Activated naive CD8-positive, alpha-beta T cell (primary cell): ENCODE results near the gene PROKR1.
"Not testable (repeated sequence)": the region's sequence is repeated elsewhere in the genome, so short reads cannot be mapped to it uniquely, and the experiment has no call there.

Source experiments
- H3K27ac Mint-ChIP-seq: one replicate; pipeline ENCODE4 v1.8.0; 2021; ENCODE audit warnings: mixed read lengths
- H3K27me3 Mint-ChIP-seq: one replicate; pipeline ENCODE4 v1.8.0; 2021; ENCODE audit warnings: mixed read lengths
- H3K36me3 Mint-ChIP-seq: one replicate; pipeline ENCODE4 v1.8.0; 2021; ENCODE audit warnings: mixed read lengths
- H3K4me1 Mint-ChIP-seq: one replicate; pipeline ENCODE4 v1.8.0; 2021; ENCODE audit warnings: low read depth, mixed read lengths
- H3K4me3 Mint-ChIP-seq: one replicate; pipeline ENCODE4 v1.8.0; 2021; ENCODE audit warnings: mild to moderate bottlenecking, mixed read lengths
- H3K9me3 Mint-ChIP-seq: one replicate; pipeline ENCODE4 v1.8.0; 2021; ENCODE audit warnings: low read depth, mixed read lengths

PROKR1 gene

GRCh38 chr2:68643011-68643873 is at the start of gene PROKR1:
TSS of gene PROKR1 (plus strand) at chr2:68643579. CDS start at chr2:68645822, 2,243 bp downstream.
- Mint-ChIP-seq H3K4me3 (peak within 1 kb of the TSS; percentile 65), H3K9me3 (no peaks in the 10 kb centered on the region), H3K27ac (no peak within 1 kb of the TSS), H3K36me3 (peaks cover 4% of the 10 kb centered on the region), H3K4me1 (peaks cover 4% of the 10 kb centered on the region), H3K27me3 (peaks cover 44% of the 10 kb centered on the region)

DNA sequence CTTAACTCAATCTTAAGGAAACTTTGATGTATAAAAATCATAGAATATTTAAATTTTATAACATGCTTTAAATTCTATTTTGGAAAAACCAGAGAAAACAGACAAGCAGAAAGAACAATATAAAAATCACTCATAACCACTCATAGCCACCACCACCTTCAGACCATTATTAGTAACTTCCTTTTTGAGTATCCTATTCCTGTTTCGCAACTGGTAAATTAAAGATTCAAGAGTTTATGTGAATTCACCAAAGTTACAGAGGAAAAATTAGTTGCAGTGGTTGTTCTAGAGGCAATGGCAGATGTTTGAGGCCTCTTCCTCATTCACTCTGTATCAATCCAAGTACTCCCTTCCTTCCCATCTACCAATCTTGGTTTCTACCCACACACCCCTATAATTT is 49.3 kb upstream of the PROKR1 start:
- H3K27ac Mint-ChIP-seq: no peak overlapping the region
- H3K9me3 Mint-ChIP-seq: no peaks in the 10 kb centered on the region
- peaks cover 4% of the 10 kb centered on the region for H3K36me3 Mint-ChIP-seq
- H3K4me3 Mint-ChIP-seq: no peak overlapping the region
- H3K27me3 Mint-ChIP-seq: peaks cover 2% of the 10 kb centered on the region
- peaks cover 4% of the 10 kb centered on the region for H3K4me1 Mint-ChIP-seq

DNA sequence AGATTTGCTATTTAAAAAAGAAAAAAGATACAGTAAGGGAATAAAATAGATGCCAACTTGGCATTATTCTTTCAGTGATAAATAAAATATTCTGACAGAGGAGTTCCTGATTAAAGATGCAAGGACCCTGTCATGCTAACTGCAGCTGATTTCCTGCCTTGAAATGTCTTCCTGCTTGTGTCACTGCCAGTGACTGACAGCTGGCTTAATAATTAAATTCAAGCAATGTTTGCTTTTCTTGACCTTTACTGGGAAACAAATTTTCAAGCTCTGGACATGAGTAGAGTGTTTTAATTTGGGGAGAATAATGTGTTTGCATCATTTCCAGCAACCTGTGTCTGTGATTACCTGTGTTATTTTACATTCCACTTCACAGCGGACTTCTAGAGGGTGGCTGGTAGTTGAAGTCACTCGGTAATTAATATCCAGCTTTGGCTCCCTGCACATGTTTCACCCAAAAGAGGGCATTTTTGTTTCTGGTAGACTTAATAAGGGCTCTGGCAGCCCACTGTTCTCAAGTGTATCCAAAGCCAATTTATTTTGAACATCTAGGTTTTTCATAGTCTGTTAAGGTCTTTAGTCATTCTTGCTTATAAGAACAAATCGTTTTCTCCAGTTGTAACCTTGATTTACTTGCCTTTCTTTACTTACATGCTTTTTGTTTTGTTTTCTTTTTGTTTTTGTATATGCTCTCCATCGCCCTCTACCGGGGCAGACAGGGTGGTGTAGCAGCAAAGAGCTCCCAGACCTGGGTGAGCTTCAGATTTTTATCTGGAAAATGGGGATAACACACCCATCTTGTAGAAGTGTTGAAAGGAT is 48.5 kb upstream of the PROKR1 start:
- Mint-ChIP-seq H3K27ac (no peak overlapping the region), H3K9me3 (no peaks in the 10 kb centered on the region), H3K27me3 (peaks cover 2% of the 10 kb centered on the region), H3K36me3 (peaks cover 9% of the 10 kb centered on the region), H3K4me3 (peak overlapping the region; percentile 2), H3K4me1 (peaks cover 4% of the 10 kb centered on the region)

DNA sequence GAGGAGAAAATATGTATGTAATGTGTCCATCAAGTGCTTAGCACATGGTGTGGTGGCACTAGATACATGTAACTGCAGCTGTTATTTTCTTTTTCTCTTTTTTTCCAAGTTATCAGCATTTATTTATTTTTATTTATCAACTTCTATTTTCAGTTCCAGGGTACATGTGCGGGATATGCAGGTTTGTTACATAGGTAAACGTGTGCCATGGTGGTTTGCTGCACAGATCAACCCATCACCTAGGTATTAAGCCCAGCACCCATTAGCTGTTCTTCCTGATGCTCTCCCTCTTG is 47.9 kb upstream of the PROKR1 start:
- H3K9me3 Mint-ChIP-seq, H3K36me3 Mint-ChIP-seq, H3K4me1 Mint-ChIP-seq, H3K27me3 Mint-ChIP-seq, H3K27ac Mint-ChIP-seq, H3K4me3 Mint-ChIP-seq: not testable (repeated sequence)

DNA sequence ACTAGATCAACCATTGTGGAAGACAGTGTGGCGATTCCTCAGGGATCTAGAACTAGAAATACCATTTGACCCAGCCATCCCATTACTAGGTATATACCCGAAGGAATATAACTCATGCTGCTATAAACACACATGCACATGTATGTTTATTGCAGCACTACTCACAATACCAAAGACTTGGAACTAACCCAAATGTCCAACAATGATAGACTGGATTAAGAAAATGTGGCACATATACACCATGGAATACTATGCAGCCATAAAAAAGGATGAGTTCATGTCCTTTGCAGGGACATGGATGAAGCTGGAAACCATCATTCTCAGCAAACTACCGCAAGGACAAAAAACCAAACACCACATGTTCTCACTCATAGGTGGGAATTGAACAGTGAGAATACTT is 42.9 kb upstream of the PROKR1 start:
- not testable (repeated sequence) for H3K4me3 Mint-ChIP-seq, H3K27me3 Mint-ChIP-seq, H3K27ac Mint-ChIP-seq, H3K4me1 Mint-ChIP-seq
- H3K36me3 Mint-ChIP-seq: peaks cover 12% of the 10 kb centered on the region
- H3K9me3 Mint-ChIP-seq: peaks cover 12% of the 10 kb centered on the region

- Mint-ChIP-seq H3K27ac (no peak overlapping the region), H3K27me3 (no peaks in the 10 kb centered on the region), H3K9me3 (peaks cover 12% of the 10 kb centered on the region), H3K4me1 (no peaks in the 10 kb centered on the region), H3K36me3 (peaks cover 12% of the 10 kb centered on the region), H3K4me3 (no peak overlapping the region)
These were observed 40.3 kb upstream of the PROKR1 start for GRCh38 chr2:68603059-68603458.

DNA sequence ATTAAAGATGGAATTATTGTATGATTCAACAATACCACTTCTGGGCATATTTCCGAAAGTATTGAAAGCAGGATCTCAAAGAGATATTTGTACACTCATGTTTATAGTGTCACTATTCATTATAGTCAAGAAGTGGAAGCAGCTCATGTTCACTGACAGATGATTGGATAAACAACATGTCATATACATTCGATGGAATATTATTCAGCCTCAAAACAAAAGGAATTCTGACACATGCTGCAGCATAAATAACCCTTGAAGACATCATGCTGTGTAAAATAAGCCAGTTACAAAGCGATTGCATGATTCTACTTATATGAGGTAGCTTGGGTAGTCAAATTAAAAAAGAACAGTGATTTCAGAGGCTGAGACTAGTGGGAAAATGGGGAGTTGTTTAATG is 39.3 kb upstream of the PROKR1 start:
- peaks cover 18% of the 10 kb centered on the region for H3K36me3 Mint-ChIP-seq
- H3K27ac Mint-ChIP-seq: no peak overlapping the region
- peaks cover 12% of the 10 kb centered on the region for H3K9me3 Mint-ChIP-seq
- no peak overlapping the region for H3K4me3 Mint-ChIP-seq
- H3K27me3 Mint-ChIP-seq: no peaks in the 10 kb centered on the region
- no peaks in the 10 kb centered on the region for H3K4me1 Mint-ChIP-seq

DNA sequence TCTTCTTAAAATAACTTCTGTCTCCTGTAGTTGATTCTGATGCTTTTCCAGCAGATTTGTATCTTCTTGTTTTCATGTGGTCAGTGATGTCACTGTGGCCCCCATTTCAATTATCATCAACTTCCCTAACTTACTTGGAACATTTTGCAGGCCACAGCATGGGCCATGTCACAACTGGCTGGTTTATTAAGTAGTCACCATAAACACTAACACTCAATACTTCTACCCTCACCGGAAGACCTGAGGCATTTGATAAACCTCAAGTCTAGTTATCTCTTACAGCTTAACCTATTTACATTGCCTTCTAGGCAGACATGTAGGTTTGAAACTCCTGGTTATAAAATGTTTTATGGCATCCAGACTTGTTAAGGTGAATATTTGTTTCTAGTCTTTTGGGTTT is 37.4 kb upstream of the PROKR1 start:
- H3K9me3 Mint-ChIP-seq: peaks cover 28% of the 10 kb centered on the region
- H3K27ac Mint-ChIP-seq: no peak overlapping the region
- H3K4me1 Mint-ChIP-seq: no peaks in the 10 kb centered on the region
- no peaks in the 10 kb centered on the region for H3K27me3 Mint-ChIP-seq
- peaks cover 21% of the 10 kb centered on the region for H3K36me3 Mint-ChIP-seq
- no peak overlapping the region for H3K4me3 Mint-ChIP-seq

GRCh38 chr2:68606759-68607158 is 36.6 kb upstream of the PROKR1 start:
- H3K4me3 Mint-ChIP-seq: no peak overlapping the region
- H3K9me3 Mint-ChIP-seq: peaks cover 21% of the 10 kb centered on the region
- no peaks in the 10 kb centered on the region for H3K27me3 Mint-ChIP-seq
- no peaks in the 10 kb centered on the region for H3K4me1 Mint-ChIP-seq
- peaks cover 19% of the 10 kb centered on the region for H3K36me3 Mint-ChIP-seq
- no peak overlapping the region for H3K27ac Mint-ChIP-seq

- Mint-ChIP-seq H3K9me3 (peaks cover 16% of the 10 kb centered on the region), H3K36me3 (peaks cover 19% of the 10 kb centered on the region), H3K27ac (no peak overlapping the region), H3K4me3 (no peak overlapping the region), H3K27me3 (no peaks in the 10 kb centered on the region), H3K4me1 (no peaks in the 10 kb centered on the region)
These were observed 35.5 kb upstream of the PROKR1 start for GRCh38 chr2:68607837-68608236.

DNA sequence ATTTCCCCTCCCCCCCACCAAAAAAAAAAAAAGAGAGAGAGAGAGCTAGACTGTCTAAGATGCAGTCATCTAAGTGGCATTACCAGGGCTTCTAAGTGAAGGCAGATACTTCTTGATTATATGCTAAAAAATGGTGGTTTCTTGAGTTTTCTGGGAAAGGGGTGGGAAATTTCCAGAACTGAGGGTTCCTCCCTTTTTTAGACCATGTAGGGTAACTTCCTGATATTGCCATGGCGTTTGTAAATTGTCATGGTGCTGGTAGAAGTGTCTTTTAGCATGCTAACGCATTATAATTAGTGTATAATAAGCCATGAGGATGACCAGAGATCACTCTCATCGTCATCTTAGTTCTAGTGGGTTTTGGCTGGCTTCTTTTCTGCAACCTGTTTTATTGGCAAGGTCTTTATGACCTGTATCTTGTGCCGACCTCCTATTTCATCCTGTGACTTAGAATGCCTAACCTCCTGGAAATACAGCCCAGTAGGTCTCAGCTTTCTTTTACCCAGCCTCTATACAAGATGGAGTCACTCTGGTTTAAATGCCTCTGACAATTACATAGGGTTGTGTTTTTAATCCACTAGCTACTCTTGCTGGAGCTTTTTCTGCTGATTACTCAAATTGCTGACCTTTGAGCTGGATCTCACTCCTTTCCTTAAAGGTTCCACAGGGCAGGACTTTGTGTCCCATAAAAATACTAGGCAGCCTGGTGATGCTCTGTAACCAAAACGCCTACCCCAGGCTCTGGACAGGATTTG is 30.4 kb upstream of the PROKR1 start:
- H3K27me3 Mint-ChIP-seq: no peaks in the 10 kb centered on the region
- H3K9me3 Mint-ChIP-seq: peaks cover 16% of the 10 kb centered on the region
- H3K4me1 Mint-ChIP-seq: no peaks in the 10 kb centered on the region
- peaks cover 22% of the 10 kb centered on the region for H3K36me3 Mint-ChIP-seq
- no peak overlapping the region for H3K27ac Mint-ChIP-seq
- no peak overlapping the region for H3K4me3 Mint-ChIP-seq

- no peak overlapping the region for H3K4me3 Mint-ChIP-seq
These were observed 22.6 kb upstream of the PROKR1 start for GRCh38 chr2:68620772-68621171.

DNA sequence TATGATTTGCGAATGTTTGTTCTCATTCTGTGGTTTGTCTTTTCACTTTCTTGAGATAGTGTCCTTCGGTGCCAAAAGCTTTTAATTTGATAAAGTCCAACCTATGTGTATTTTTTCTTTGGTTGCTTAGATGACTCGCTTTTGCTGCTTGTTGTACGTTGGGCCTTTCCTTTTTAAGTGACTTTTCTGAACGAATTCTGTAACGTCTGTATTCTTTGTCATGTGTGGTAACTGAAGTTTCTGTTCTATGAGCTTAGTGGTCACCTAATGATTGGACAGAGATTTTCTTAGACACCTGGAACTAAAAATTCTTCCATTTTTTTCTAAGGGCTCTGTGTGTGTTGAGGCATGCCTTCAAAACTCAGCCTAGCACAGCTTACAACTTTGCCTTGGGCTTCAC is 19.6 kb upstream of the PROKR1 start:
- peaks cover under 1% of the 10 kb centered on the region for H3K27me3 Mint-ChIP-seq
- H3K4me1 Mint-ChIP-seq: no peaks in the 10 kb centered on the region
- H3K36me3 Mint-ChIP-seq: peaks cover 7% of the 10 kb centered on the region
- H3K4me3 Mint-ChIP-seq: no peak overlapping the region
- H3K9me3 Mint-ChIP-seq: peaks cover 5% of the 10 kb centered on the region
- H3K27ac Mint-ChIP-seq: no peak overlapping the region

More at GRCh38 chr2:68620772-68621171, 22.6 kb upstream of the PROKR1 start:
- no peaks in the 10 kb centered on the region for H3K4me1 Mint-ChIP-seq
- H3K9me3 Mint-ChIP-seq: peaks cover 5% of the 10 kb centered on the region
- H3K36me3 Mint-ChIP-seq: peaks cover 7% of the 10 kb centered on the region
- no peak overlapping the region for H3K27ac Mint-ChIP-seq
- H3K27me3 Mint-ChIP-seq: no peaks in the 10 kb centered on the region

GRCh38 chr2:68627615-68628014 is 15.8 kb upstream of the PROKR1 start:
- no peak overlapping the region for H3K27ac Mint-ChIP-seq
- H3K4me1 Mint-ChIP-seq: no peaks in the 10 kb centered on the region
- H3K36me3 Mint-ChIP-seq: peaks cover 2% of the 10 kb centered on the region
- no peaks in the 10 kb centered on the region for H3K9me3 Mint-ChIP-seq
- no peak overlapping the region for H3K4me3 Mint-ChIP-seq
- peaks cover 2% of the 10 kb centered on the region for H3K27me3 Mint-ChIP-seq

GRCh38 chr2:68632021-68632420 is 11.4 kb upstream of the PROKR1 start:
- Mint-ChIP-seq H3K9me3 (no peaks in the 10 kb centered on the region), H3K4me3 (no peak overlapping the region), H3K27ac (no peak overlapping the region), H3K27me3 (peaks cover 3% of the 10 kb centered on the region), H3K4me1 (no peaks in the 10 kb centered on the region), H3K36me3 (no peaks in the 10 kb centered on the region)
